SK-N-SH (cell line): ENCODE results near the gene USP10.

Experiments
- ELF1 ChIP-seq: IDR thresholded peaks from 2 replicates; pipeline ENCODE4 v1.4.0; 2012
- EP300 ChIP-seq, 2 experiments: IDR thresholded peaks; 2 replicates each; pipeline versions ENCODE4 v1.4.0 to v1.6.1; 2012; ENCODE audit warnings: borderline replicate concordance in 1 of 2, low read depth in 1 of 2, low read length in 1 of 2
- MEF2A ChIP-seq: IDR thresholded peaks from 2 replicates; pipeline ENCODE4 v1.4.0; 2012; ENCODE audit warnings: low read depth, borderline replicate concordance
- MXI1 ChIP-seq: IDR thresholded peaks from 2 replicates; pipeline ENCODE4 v1.6.1; 2012; ENCODE audit warnings: mild to moderate bottlenecking, low read depth, low read length, improper control_type of control experiment
- POLR2AphosphoS5 ChIP-seq: IDR thresholded peaks from 2 replicates; pipeline ENCODE4 v1.6.1; 2012; ENCODE audit warnings: low read depth, low read length
- RAD21 ChIP-seq: IDR thresholded peaks from 2 replicates; pipeline ENCODE4 v1.6.1; 2012; ENCODE audit warnings: mild to moderate bottlenecking, low read length
- TEAD4 ChIP-seq: IDR thresholded peaks from 2 replicates; pipeline ENCODE4 v1.4.0; 2012; ENCODE audit warnings: mild to moderate bottlenecking, borderline replicate concordance; ENCODE audit not compliant: insufficient read depth
- USF1 ChIP-seq: IDR thresholded peaks from 2 replicates; pipeline ENCODE4 v1.4.0; 2012; ENCODE audit warnings: low read depth, borderline replicate concordance
- YY1 ChIP-seq: IDR thresholded peaks from 2 replicates; pipeline ENCODE4 v1.4.0; 2012; ENCODE audit warnings: low read depth, mild to moderate bottlenecking
- TF ChIP-seq, protein P1 (sequence below): fragments of 200-600 bp; sonication (generic); IDR thresholded peaks from 2 replicates; pipeline ENCODE4 v1.6.1; 2017; ENCODE audit warnings: antibody characterized with exemption, mild to moderate bottlenecking, moderate library complexity
- TF ChIP-seq, protein P2 (sequence below): IDR thresholded peaks from 2 replicates; pipeline ENCODE4 v1.4.0; 2012; ENCODE audit warnings: low read depth, borderline replicate concordance

- TF ChIP-seq ELF1 (no peak), RAD21 (no peak), MXI1 (no peak), POLR2AphosphoS5 (no peak), USF1 (no peak), MEF2A (no peak), YY1 (no peak), EP300 (IDR thresholded peaks at IDR 0.05; ENCODE audit: borderline replicate concordance in 1 of 2, low read depth in 1 of 2, low read length in 1 of 2) (no peak), TEAD4 (no peak)
- TF ChIP-seq, protein P1, sequence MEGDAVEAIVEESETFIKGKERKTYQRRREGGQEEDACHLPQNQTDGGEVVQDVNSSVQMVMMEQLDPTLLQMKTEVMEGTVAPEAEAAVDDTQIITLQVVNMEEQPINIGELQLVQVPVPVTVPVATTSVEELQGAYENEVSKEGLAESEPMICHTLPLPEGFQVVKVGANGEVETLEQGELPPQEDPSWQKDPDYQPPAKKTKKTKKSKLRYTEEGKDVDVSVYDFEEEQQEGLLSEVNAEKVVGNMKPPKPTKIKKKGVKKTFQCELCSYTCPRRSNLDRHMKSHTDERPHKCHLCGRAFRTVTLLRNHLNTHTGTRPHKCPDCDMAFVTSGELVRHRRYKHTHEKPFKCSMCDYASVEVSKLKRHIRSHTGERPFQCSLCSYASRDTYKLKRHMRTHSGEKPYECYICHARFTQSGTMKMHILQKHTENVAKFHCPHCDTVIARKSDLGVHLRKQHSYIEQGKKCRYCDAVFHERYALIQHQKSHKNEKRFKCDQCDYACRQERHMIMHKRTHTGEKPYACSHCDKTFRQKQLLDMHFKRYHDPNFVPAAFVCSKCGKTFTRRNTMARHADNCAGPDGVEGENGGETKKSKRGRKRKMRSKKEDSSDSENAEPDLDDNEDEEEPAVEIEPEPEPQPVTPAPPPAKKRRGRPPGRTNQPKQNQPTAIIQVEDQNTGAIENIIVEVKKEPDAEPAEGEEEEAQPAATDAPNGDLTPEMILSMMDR, result no peak
- TF ChIP-seq, protein P2, sequence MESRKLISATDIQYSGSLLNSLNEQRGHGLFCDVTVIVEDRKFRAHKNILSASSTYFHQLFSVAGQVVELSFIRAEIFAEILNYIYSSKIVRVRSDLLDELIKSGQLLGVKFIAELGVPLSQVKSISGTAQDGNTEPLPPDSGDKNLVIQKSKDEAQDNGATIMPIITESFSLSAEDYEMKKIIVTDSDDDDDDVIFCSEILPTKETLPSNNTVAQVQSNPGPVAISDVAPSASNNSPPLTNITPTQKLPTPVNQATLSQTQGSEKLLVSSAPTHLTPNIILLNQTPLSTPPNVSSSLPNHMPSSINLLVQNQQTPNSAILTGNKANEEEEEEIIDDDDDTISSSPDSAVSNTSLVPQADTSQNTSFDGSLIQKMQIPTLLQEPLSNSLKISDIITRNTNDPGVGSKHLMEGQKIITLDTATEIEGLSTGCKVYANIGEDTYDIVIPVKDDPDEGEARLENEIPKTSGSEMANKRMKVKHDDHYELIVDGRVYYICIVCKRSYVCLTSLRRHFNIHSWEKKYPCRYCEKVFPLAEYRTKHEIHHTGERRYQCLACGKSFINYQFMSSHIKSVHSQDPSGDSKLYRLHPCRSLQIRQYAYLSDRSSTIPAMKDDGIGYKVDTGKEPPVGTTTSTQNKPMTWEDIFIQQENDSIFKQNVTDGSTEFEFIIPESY, result no peak
Observed at GRCh38 chr16:84827897-84828296, 128.1 kb downstream of the USP10 start.
